Eye (tissue), 1 donor: ENCODE measurements around the gene MEX3A.
"Not testable (repeated sequence)": the region's sequence is repeated elsewhere in the genome, so short reads cannot be mapped to it uniquely, and the experiment has no call there.

Source experiments
- DNase-seq: peaks from one replicate; pipeline ENCODE4 v3.0.0-alpha.2; 2015

MEX3A gene

GRCh38 chr1:156053768-156054499 is 28.3 kb downstream of the MEX3A start, which contains the start of gene UBQLN4:
TSS of gene UBQLN4 (minus strand) at chr1:156053798. CDS start at chr1:156053701, 97 bp downstream.
- peak; percentile 94 for DNase-seq

GRCh38 chr1:156052862-156053767 is 29.1 kb downstream of the MEX3A start:
- DNase-seq = peak; percentile 90

DNA sequence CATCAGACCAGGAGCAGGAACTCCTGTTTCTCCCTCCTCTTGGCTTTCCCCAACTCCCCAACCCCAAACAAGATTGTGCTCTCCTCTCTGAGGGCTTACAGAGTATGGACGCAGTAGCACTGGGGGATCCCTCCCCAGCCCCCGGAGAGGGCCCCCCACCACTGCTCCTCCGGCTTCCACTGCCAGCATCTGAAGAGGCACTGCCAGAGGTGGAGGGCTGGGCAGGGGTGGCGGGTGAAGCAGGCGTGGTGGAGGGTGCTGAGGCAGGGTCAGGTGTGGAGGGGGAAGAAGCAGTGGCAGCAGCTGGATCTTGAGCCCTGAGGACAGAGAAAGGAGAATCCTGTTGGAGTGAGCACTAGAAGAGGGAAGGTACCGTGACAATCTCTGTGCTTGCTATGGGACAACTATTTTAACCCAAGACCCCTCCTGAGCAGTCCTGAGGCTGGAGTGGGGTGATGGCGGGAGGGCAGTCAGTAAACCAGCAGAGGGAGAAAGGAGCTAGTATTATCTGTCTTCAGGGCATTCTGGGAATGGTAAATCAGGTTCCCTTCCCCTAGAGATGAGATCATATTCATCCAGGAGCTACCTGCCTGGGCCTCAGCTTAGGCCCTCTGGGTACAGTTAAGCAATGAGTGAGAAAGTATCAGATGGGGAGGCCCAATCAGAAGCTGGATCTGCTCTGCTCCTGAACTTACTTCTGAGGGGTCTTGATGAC is 31.1 kb downstream of the MEX3A start:
- no peak for DNase-seq

DNA sequence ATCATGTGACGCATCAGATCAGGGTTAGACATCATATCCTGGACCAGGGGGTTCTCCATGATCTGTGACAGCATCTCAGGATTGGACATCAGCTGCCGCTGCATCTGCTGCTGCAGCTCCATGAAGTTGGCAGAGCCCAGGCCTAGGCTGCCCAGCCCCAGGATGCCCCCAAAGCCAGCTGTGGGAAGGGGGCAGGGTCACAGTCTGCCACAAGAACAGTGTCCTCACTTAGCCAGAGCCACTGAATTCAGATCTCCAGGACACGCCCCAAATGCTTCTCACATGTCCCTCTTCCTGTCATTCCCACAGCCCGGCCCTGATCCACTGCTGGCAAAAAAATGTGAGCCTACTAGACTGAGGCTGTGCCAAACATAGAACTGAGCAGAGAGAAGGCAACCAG is 31.9 kb downstream of the MEX3A start:
- no peak for DNase-seq

DNA sequence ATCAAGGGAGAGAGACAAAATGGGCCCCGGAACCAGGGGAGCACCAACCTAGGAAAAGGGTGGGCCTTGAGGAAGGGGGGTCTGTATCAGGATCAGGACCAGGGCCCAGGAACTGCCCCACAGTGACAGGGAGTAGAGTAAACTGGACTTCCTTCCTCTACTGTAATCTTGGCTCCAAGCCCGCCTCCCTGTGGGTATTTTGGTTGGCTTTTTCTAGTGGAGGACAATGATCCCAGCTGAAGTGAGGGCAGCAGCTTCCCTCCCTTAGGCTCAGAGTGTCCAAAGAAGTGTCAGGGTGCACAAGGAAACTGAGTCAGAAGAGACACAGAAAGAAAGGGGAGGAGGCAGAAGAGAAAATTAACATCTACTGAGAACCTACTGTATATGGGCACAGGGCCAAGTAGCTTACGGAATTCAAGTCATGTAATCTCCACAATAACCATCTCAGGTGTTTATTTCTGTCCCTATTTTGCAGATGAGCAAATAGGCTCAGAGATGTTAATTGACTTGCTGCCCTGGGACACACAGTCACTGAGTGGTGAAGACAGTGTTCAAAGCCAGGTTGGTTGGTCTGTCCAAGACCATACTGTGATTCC is 33.5 kb downstream of the MEX3A start:
- no peak for DNase-seq

DNA sequence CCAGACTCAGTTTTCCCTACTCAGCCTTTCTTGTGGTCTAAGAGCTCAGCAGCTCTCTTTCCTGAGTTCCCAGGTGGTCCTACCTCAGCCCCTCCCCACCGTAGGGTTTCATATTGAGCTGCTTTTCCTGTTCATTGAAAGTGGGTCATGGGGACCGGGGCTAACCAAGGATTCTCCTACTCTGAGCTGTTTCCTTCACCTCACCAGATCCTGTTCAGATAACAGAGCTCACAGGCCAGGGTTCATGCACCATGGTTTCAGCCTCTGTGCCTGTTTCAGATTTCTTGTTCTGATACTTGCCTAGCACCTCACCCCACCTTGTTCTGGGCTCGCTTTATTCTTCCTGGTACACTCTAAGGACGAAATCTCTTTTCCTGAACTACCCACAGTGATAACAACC is 37.2 kb downstream of the MEX3A start:
- DNase-seq = no peak

GRCh38 chr1:156042828-156043227 is 39.4 kb downstream of the MEX3A start:
- no peak for DNase-seq

DNA sequence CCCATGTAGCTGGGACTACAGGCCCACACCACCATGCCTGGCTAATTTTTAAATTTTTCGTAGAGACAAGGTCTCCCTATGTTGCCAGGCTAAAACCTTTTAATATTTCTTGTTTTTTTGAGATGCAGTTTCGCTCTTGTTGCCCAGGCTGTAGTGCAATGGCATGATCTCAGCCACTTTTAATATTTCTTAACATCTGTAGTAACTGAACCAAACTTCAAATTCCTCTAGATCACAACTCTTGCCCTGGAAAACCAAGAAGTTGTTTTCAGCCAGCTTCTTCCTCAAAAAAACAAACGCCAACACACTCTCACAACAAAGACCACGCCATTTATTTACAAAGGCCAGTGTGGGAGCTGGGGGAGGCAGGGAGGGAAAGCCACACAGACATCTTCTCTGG is 47.3 kb downstream of the MEX3A start:
- DNase-seq = not testable (repeated sequence)

- DNase-seq = no peak
Measured at GRCh38 chr1:156033011-156033410, 49.3 kb downstream of the MEX3A start.

DNA sequence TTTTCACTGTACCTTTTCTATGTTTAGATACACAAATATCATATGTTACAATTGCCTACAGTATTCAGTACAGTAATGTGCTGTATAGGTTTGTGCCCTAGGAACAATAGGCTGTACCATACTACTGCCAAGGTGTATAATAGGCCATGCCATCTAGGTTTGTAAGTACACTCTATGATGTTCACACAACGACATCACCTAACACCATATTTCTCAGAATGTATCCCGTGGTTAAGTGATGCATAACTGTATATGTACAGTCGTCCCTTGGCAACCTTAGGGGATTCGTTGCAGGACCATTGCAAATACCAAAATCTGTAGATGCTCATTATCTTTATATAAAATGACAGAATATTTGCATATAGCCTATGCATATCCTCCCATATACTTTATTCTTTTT is 55.7 kb downstream of the MEX3A start:
- no peak for DNase-seq

DNA sequence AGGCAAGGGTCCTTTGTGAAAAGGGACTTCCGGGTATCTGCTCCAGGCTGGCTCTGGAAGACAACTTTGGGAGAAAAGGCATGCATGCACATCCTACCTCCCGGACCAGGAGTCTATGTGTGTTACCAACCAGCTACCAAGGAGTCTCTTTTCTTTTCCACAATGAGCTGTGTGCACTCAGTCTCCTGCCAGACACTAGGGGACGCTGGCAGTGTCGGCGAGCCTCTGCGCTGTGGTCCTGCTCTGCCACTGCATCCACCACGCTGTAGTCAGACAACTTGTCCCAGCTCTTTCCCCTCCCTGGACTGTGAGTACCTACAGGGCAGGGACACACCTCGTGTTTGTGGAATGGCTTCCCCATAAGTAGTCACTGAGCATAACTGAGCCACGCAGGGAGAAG is 56.4 kb downstream of the MEX3A start:
- DNase-seq = peak; percentile 69

GRCh38 chr1:156024801-156025200 is 57.5 kb downstream of the MEX3A start:
- no peak for DNase-seq
